Smooth muscle cell (in vitro differentiated cells): Measurements from ENCODE around the gene CLHC1. TPM values are rescaled to one million over a fixed set of nuclear protein-coding genes. Genes with fewer than 3 reads are reported as not detected.
"Not testable (repeated sequence)": the region's sequence is repeated elsewhere in the genome, so short reads cannot be mapped to it uniquely, and the experiment has no call there.

Experiments
- DNase-seq: peaks from one replicate; lab custom pipeline; 2025; ENCODE audit not compliant: unreplicated experiment; lab: John Stamatoyannopoulos, UW
- H2AFZ ChIP-seq: fragments of 200-600 bp; sonication (generic); 2 replicates; pipeline ENCODE4 v1.6.0; 2016; ENCODE audit warnings: antibody characterized with exemption, low read depth, mild to moderate bottlenecking
- H3F3A ChIP-seq: fragments of 200-600 bp; sonication (generic); 2 replicates; pipeline ENCODE4 v1.6.0; 2017; ENCODE audit warnings: antibody characterized with exemption, low read depth
- H3K27ac ChIP-seq: fragments of 200-600 bp; sonication (generic); 2 replicates; pipeline ENCODE4 v1.5.1; 2016; ENCODE audit warnings: low read depth, mild to moderate bottlenecking
- H3K27me3 ChIP-seq: fragments of 200-600 bp; sonication (generic); 2 replicates; pipeline ENCODE4 v1.6.1; 2016; ENCODE audit warnings: low read depth, mild to moderate bottlenecking
- H3K36me3 ChIP-seq: fragments of 200-600 bp; sonication (generic); 2 replicates; pipeline ENCODE4 v1.5.1; 2016; ENCODE audit warnings: low read depth
- H3K4me1 ChIP-seq: fragments of 200-600 bp; sonication (generic); 2 replicates; pipeline ENCODE4 v1.5.1; 2016; ENCODE audit warnings: low read depth
- H3K4me2 ChIP-seq: fragments of 200-600 bp; sonication (generic); 2 replicates; pipeline ENCODE4 v1.6.0; 2016; ENCODE audit warnings: mild to moderate bottlenecking
- H3K4me3 ChIP-seq: fragments of 200-600 bp; sonication (generic); 2 replicates; pipeline ENCODE4 v1.5.1; 2016; ENCODE audit warnings: mild to moderate bottlenecking
- H3K79me2 ChIP-seq: fragments of 200-600 bp; sonication (generic); 2 replicates; pipeline ENCODE4 v1.6.0; 2016; ENCODE audit warnings: low read depth, mild to moderate bottlenecking
- H3K9ac ChIP-seq: fragments of 200-600 bp; sonication (generic); 2 replicates; pipeline ENCODE4 v1.6.0; 2016; ENCODE audit warnings: low read depth
- H3K9me3 ChIP-seq: fragments of 200-600 bp; sonication (generic); replicated peaks from 2 replicates; pipeline ENCODE4 v1.5.1; 2016; ENCODE audit warnings: low read depth
- H4K20me1 ChIP-seq: fragments of 200-600 bp; sonication (generic); 2 replicates; pipeline ENCODE4 v1.6.0; 2016; ENCODE audit warnings: low read depth
- WGBS: methylation state at CpG from one replicate; pipeline ENCODE4 v1.1.7; 2016; ENCODE audit warnings: low lambda C conversion rate; 5-methylcytosine and 5-hydroxymethylcytosine counted together
- polyA plus RNA-seq: library from polyadenylated mRNA; unstranded; fragments of >200 nt; fragmentation: Nextera tagmentation; extraction: Ambion mirVana; gene quantifications from 2 replicates; pipeline ENCODE4 v1.2.1, GENCODE V29; 2016
- total RNA-seq: library from RNA; depleted of rRNA; stranded (reverse); fragments of >200 nt; gene quantifications from 2 replicates; pipeline ENCODE4 v1.2.3, GENCODE V29; 2014
- TF ChIP-seq, protein P1 (sequence below): fragments of 200-600 bp; sonication (generic); IDR thresholded peaks from 2 replicates; pipeline ENCODE4 v1.5.1; 2017; ENCODE audit warnings: borderline replicate concordance, mild to moderate bottlenecking, antibody characterized with exemption; ENCODE audit not compliant: insufficient read depth, poor library complexity, severe bottlenecking

The CLHC1 gene
- total and polyA plus RNA-seq, 2 experiments from 2014 or later = 10.0 to 14.4 TPM

DNA sequence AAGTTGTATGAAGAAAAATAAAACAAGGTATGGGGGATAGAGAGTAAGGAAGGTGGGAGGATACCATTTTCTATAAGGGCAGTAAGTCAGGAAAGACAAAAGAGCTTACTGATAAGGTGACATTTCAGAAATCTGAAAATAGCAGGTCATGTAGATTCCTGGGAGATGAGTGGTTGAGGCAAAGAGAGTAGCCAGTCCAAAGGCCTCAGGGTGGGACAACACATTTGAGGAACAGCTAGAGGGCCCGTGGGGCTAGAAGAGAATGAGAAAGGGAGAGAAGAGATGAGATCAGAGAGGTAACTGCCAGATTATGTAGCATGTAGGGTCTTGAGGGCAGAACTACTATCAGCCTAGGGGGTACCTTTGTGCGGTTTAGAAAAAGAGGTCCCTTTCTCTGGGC, 2.9 kb downstream of the CLHC1 start:
- Histone ChIP-seq H3K79me2 (peaks cover 70% of the 10 kb centered on the region), H3K27me3 (no peaks in the 10 kb centered on the region)

DNA sequence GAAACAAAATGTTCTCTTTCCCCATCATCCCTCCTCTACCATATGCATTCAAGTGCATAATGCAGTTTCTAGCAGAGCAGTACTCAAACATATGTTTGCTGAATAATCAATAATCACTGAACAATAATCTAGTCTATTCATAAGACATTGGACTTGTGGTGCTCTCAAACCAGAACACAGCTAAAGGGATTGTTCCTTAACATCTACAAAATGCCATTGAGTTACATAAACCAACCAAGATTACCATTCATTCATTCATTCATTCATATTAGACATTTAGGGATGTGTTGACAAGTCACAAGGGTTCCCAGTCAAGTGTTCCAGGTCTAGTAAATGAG, 3.9 kb downstream of the CLHC1 start:
- H3K4me1 ChIP-seq = peaks cover 5% of the 10 kb centered on the region
- H4K20me1 ChIP-seq = peaks cover 2% of the 10 kb centered on the region
- no peaks in the 10 kb centered on the region for H3K27me3 ChIP-seq
- no peak overlapping the region for H3K4me2 ChIP-seq
- no peak overlapping the region for H3K27ac ChIP-seq
- peaks cover 59% of the 10 kb centered on the region for H3K79me2 ChIP-seq
- TF ChIP-seq, protein P1, sequence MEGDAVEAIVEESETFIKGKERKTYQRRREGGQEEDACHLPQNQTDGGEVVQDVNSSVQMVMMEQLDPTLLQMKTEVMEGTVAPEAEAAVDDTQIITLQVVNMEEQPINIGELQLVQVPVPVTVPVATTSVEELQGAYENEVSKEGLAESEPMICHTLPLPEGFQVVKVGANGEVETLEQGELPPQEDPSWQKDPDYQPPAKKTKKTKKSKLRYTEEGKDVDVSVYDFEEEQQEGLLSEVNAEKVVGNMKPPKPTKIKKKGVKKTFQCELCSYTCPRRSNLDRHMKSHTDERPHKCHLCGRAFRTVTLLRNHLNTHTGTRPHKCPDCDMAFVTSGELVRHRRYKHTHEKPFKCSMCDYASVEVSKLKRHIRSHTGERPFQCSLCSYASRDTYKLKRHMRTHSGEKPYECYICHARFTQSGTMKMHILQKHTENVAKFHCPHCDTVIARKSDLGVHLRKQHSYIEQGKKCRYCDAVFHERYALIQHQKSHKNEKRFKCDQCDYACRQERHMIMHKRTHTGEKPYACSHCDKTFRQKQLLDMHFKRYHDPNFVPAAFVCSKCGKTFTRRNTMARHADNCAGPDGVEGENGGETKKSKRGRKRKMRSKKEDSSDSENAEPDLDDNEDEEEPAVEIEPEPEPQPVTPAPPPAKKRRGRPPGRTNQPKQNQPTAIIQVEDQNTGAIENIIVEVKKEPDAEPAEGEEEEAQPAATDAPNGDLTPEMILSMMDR = no peak
- H3K36me3 ChIP-seq = no peaks in the 10 kb centered on the region
- peaks cover 20% of the 10 kb centered on the region for H3F3A ChIP-seq
- no peaks in the 10 kb centered on the region for H3K9me3 ChIP-seq
- H3K4me3 ChIP-seq = no peak overlapping the region
- DNase-seq = no peak
- no peak overlapping the region for H3K9ac ChIP-seq
- H2AFZ ChIP-seq = no peak overlapping the region

More for the DNA sequence above, 2.9 kb downstream of the CLHC1 start:
- Histone ChIP-seq H2AFZ (no peak overlapping the region), H3F3A (peaks cover 24% of the 10 kb centered on the region), H3K4me3 (no peak overlapping the region), H3K9ac (no peak overlapping the region), H3K9me3 (no peaks in the 10 kb centered on the region), H3K36me3 (no peaks in the 10 kb centered on the region), H3K4me1 (peaks cover 13% of the 10 kb centered on the region), H4K20me1 (peaks cover 13% of the 10 kb centered on the region), H3K27ac (no peak overlapping the region), H3K4me2 (no peak overlapping the region)
- DNase-seq = no peak
- WGBS = 92% methylated on average over 2 of the region's 2 CpGs
- TF ChIP-seq, protein P1 = no peak

DNA sequence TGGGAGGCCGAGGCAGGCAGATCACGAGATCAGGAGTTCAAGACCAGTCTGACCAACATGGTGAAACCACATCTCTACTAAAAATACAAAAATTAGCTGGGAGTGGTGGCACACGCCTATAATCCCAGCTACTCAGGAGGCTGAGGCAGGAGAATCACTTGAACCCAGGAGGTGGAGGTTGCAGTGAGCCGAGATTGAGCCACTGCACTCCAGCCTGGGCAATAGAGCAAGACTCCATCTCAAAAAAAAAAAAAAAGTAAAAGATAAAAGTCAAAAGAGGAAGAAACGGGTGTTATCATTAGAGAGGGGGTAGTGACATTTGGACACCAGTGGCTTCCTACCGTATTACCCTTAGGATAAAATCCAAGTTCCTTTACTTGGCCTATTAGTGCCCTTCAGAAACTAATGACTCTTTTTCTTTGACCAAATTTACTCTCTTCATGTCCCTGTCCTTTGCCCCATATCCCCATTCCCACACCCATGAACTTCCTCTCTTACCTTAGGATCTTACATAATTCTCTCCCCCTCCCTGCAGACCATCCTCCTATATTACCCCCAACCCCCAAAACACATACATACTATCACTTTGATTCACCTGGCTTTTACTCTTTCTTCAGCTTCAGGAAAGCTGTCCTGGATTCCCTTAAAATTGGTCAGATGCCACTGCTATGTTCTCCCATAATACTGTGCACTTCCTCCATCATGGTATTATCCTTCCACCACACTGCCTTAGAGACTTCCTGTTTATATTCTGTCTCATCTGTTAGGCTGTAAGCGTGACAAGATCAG, 4.5 kb downstream of the CLHC1 start:
- H3K36me3 ChIP-seq, H3K27ac ChIP-seq, H3K27me3 ChIP-seq, H2AFZ ChIP-seq, DNase-seq, H4K20me1 ChIP-seq, H3K4me3 ChIP-seq, H3K9ac ChIP-seq, H3K9me3 ChIP-seq, H3K4me2 ChIP-seq: not testable (repeated sequence)
- H3K4me1 ChIP-seq = peaks cover 11% of the 10 kb centered on the region
- WGBS = 89% methylated on average over 7 of the region's 7 CpGs
- peaks cover 19% of the 10 kb centered on the region for H3F3A ChIP-seq
- peaks cover 54% of the 10 kb centered on the region for H3K79me2 ChIP-seq

DNA sequence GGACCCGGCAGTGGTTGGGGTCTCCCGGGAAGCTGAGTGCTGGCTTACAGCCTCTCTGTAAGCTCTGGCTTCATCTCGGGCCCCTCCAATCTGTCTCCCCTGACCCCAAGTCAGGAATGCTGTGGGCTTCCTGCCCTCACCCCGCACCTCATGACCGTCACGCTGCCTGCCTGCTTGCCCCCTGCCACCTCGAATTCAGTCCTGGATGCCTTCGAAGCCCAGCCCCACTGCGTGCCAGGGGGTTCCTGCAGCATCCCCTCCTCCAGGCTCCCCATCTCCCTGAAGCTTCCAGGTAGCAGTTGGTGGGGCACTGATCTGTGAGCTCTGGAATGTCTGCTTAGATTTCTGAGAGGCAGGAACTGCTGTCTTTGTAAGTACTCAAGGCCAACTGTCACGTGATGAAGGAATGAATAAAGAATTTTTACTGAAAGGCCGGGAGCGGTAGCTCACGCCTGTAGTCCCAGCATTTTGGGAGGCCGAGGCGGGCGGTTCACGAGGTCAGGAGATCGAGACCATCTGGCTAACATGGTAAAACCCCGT, 6.5 kb downstream of the CLHC1 start:
- Histone ChIP-seq H3K4me3 (no peak overlapping the region), H3K9me3 (no peaks in the 10 kb centered on the region), H3K4me1 (peaks cover 5% of the 10 kb centered on the region), H3K27me3 (no peaks in the 10 kb centered on the region), H2AFZ (no peak overlapping the region), H3K79me2 (peaks cover 46% of the 10 kb centered on the region), H3F3A (peaks cover 19% of the 10 kb centered on the region), H3K9ac (no peak overlapping the region), H3K27ac (no peak overlapping the region), H3K36me3 (no peaks in the 10 kb centered on the region), H3K4me2 (no peak overlapping the region), H4K20me1 (no peaks in the 10 kb centered on the region)
- TF ChIP-seq, protein P1 = no peak
- no peak for DNase-seq
- WGBS = 82% methylated on average over 19 of the region's 19 CpGs
